Testis (tissue), 2 donors: ENCODE results near the gene C2CD5.

ENCODE experiments used
- POLR2A ChIP-seq: fragments of 450-650 bp; IDR thresholded peaks from one replicate; pipeline ENCODE4 v1.6.1; 2017; ENCODE audit warnings: antibody characterized with exemption, mild to moderate bottlenecking, moderate library complexity
- TF ChIP-seq, protein P1 (sequence below), 3 experiments: fragments of 450-650 bp in 2 of 3; fragments of 200-600 bp in 1 of 3; sonication (generic) in 1 of 3; IDR thresholded peaks; one replicate each; pipeline ENCODE4 v1.5.1; 2016 to 2019; ENCODE audit warnings: antibody characterized with exemption in 3 of 3, mild to moderate bottlenecking in 2 of 3, moderate library complexity in 1 of 3

- TF ChIP-seq, protein P1, sequence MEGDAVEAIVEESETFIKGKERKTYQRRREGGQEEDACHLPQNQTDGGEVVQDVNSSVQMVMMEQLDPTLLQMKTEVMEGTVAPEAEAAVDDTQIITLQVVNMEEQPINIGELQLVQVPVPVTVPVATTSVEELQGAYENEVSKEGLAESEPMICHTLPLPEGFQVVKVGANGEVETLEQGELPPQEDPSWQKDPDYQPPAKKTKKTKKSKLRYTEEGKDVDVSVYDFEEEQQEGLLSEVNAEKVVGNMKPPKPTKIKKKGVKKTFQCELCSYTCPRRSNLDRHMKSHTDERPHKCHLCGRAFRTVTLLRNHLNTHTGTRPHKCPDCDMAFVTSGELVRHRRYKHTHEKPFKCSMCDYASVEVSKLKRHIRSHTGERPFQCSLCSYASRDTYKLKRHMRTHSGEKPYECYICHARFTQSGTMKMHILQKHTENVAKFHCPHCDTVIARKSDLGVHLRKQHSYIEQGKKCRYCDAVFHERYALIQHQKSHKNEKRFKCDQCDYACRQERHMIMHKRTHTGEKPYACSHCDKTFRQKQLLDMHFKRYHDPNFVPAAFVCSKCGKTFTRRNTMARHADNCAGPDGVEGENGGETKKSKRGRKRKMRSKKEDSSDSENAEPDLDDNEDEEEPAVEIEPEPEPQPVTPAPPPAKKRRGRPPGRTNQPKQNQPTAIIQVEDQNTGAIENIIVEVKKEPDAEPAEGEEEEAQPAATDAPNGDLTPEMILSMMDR (IDR thresholded peaks at IDR 0.05): no peak
- TF ChIP-seq POLR2A: no peak
These were observed 7.3 kb upstream of the C2CD5 start for GRCh38 chr12:22551624-22552023.
